Measurements from ENCODE around the gene PRKCH. TPM values are rescaled to one million over a fixed set of nuclear protein-coding genes. Genes with fewer than 3 reads are reported as not detected.

The PRKCH gene
- total RNA-seq, 3 donors from 2014 or later (not counting 1 experiment from before 2014, with no cell fraction given) = 610 to 756 (median 618) TPM

DNA sequence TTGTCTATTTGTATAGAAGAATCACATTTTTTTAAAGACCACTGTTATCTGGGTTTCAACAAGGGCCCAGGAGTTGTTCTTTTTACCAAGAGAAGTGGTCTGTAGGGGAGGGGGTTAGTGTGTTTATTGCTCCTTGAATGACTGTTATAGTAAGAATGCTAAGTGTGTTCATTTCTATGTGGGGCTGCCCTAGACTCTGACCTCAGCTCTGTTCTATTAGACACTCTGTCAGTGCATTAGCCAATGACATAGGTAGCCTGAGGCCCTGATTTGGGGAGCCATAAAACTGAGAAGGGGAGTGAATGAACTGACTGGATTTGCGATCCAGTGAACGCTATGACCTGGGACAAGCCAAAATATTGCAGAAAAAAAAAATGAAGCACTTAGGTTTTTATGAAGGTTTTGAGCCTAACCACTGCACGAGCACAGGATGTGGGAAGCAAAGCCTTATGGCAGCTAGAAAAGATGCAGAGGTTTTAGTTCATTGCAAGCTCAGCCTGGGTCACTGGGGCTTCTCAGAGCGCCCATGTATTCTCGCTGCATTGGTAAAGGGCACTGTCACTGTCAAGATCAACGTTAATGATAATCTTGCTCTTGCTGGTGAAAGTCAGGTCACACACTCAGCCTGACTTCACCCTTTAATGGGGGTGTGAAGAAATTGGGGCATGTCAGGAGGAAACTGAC lies 63.8 kb downstream of the PRKCH start:
- Histone ChIP-seq H3K27ac (ENCODE audit: low read length) (peak overlapping the region; percentile 98), H3K4me3 (ENCODE audit: low read length) (no peak overlapping the region), H3K36me3 (ENCODE audit: control insufficient read depth, insufficient read depth, low read length) (no peaks in the 10 kb centered on the region), H3K4me1 (ENCODE audit: control insufficient read depth, insufficient read depth, low read length) (peaks cover 92% of the 10 kb centered on the region), H3K27me3 (ENCODE audit: control insufficient read depth, insufficient read depth, low read length) (no peaks in the 10 kb centered on the region), H3K9me3 (ENCODE audit: control insufficient read depth, insufficient read depth, low read length) (no peaks in the 10 kb centered on the region)
- Mint-ChIP-seq H3K9me3 (no peaks in the 10 kb centered on the region), H3K4me3 (no peak overlapping the region), H3K4me1 (no peaks in the 10 kb centered on the region), H3K36me3 (no peaks in the 10 kb centered on the region), H3K27me3 (ENCODE audit: low read depth in 2 of 2) (no peaks in the 10 kb centered on the region), H3K27ac (no peak overlapping the region)
- WGBS (ENCODE audit: insufficient coverage) = 0% methylated on average over 6 of the region's 6 CpGs
- ATAC-seq = peak; percentile 41 to 65 (median 63)
- peak; percentile 56 to 87 for DNase-seq
- intact Hi-C loops (cut with micrococcal nuclease) = loop anchor here (1.0 to 2.0 kb wide), 2 partner anchors 16 to 43 kb away; no protein-coding TSS in a partner anchor
- TF ChIP-seq, protein P1, sequence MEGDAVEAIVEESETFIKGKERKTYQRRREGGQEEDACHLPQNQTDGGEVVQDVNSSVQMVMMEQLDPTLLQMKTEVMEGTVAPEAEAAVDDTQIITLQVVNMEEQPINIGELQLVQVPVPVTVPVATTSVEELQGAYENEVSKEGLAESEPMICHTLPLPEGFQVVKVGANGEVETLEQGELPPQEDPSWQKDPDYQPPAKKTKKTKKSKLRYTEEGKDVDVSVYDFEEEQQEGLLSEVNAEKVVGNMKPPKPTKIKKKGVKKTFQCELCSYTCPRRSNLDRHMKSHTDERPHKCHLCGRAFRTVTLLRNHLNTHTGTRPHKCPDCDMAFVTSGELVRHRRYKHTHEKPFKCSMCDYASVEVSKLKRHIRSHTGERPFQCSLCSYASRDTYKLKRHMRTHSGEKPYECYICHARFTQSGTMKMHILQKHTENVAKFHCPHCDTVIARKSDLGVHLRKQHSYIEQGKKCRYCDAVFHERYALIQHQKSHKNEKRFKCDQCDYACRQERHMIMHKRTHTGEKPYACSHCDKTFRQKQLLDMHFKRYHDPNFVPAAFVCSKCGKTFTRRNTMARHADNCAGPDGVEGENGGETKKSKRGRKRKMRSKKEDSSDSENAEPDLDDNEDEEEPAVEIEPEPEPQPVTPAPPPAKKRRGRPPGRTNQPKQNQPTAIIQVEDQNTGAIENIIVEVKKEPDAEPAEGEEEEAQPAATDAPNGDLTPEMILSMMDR (IDR thresholded peaks at IDR 0.05) = no peak

DNA sequence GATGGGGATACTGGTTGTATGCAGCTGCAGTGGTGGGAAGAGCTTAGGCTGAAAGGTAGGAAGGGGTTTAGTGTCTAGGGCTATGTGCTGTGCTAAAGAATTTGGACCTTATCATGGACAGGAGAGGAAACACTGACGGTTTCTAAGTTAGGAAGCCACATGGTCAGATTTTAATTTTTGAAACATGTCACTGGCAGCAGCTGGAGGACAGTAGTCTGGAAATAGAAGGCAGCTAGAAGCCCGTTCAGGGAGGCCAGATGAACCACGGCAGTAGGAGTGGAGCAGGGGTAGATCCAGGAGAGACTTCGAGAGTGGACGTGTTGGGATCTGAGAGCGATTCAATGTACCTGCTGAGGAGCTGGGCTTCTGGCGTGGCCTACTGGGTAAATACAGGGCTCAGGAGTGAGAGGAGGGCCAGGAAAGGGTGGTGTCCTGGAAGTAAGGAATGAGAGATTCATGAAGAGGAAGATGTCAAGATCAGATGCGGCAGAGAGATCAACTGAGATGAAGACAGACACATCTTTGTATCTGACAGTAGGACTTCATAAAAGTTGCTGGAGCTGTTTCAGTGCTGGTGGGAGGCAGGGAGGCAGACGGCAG lies 64.9 kb downstream of the PRKCH start:
- Histone ChIP-seq H3K27me3 (ENCODE audit: control insufficient read depth, insufficient read depth, low read length) (no peaks in the 10 kb centered on the region), H3K36me3 (ENCODE audit: control insufficient read depth, insufficient read depth, low read length) (no peaks in the 10 kb centered on the region), H3K4me3 (ENCODE audit: low read length) (no peak overlapping the region), H3K9me3 (ENCODE audit: control insufficient read depth, insufficient read depth, low read length) (no peaks in the 10 kb centered on the region), H3K27ac (ENCODE audit: low read length) (peak overlapping the region; percentile 98), H3K4me1 (ENCODE audit: control insufficient read depth, insufficient read depth, low read length) (peaks cover 87% of the 10 kb centered on the region)
- WGBS (ENCODE audit: insufficient coverage) = 60% methylated on average over 9 of the region's 9 CpGs
- H3K4me3 Mint-ChIP-seq = no peak overlapping the region
- ATAC-seq = no peak
- H3K4me1 Mint-ChIP-seq = no peaks in the 10 kb centered on the region
- no peaks in the 10 kb centered on the region for H3K36me3 Mint-ChIP-seq
- DNase-seq = no peak
- TF ChIP-seq, protein P1 (IDR thresholded peaks at IDR 0.05) = no peak
- intact Hi-C loops (cut with micrococcal nuclease) = no loop called here
- H3K9me3 Mint-ChIP-seq = no peaks in the 10 kb centered on the region
- no peak overlapping the region for H3K27ac Mint-ChIP-seq
- H3K27me3 Mint-ChIP-seq (ENCODE audit: low read depth in 2 of 2) = no peaks in the 10 kb centered on the region

DNA sequence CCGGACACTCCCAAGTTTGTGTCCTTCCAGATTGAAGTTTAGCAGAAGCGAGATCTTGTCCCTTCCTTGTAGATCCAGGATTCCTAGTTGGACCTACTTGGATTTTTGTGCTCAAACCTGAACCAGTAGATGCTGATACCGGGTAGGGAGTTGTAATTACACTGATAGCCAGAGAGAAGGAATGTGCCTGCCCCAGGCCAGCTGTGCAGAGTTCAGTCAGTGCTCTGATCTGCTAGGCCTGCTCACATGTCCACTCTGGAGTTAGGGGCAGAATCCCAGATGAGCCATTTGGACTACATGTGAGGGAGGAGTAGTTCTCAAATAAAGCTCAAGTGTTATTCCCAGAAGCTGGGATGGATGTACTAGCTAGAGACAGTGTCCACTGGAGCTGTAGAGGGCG lies 65.7 kb downstream of the PRKCH start:
- Mint-ChIP-seq H3K4me3 (no peak overlapping the region), H3K27me3 (ENCODE audit: low read depth in 2 of 2) (no peaks in the 10 kb centered on the region), H3K27ac (no peak overlapping the region), H3K4me1 (peaks cover 0 to 2% of the 10 kb centered on the region in 2 donors), H3K36me3 (no peaks in the 10 kb centered on the region), H3K9me3 (no peaks in the 10 kb centered on the region)
- no peaks in the 10 kb centered on the region for H3K27me3 ChIP-seq (ENCODE audit: control insufficient read depth, insufficient read depth, low read length)
- intact Hi-C loops (cut with micrococcal nuclease) = no loop called here
- H3K36me3 ChIP-seq (ENCODE audit: control insufficient read depth, insufficient read depth, low read length) = peaks cover 8% of the 10 kb centered on the region
- no peak overlapping the region for H3K4me3 ChIP-seq (ENCODE audit: low read length)
- 88% methylated on average over 4 of the region's 4 CpGs for WGBS (ENCODE audit: insufficient coverage)
- TF ChIP-seq, protein P1 (IDR thresholded peaks at IDR 0.05) = no peak
- ATAC-seq (no peak), DNase-seq (no peak)
- H3K4me1 ChIP-seq (ENCODE audit: control insufficient read depth, insufficient read depth, low read length) = peaks cover 79% of the 10 kb centered on the region
- H3K9me3 ChIP-seq (ENCODE audit: control insufficient read depth, insufficient read depth, low read length) = no peaks in the 10 kb centered on the region
- peak overlapping the region; percentile 98 for H3K27ac ChIP-seq (ENCODE audit: low read length)

Data from natural killer cell (primary cell).